ENCODE measurements around the gene ATP1A4.
"Not testable (repeated sequence)": the region's sequence is repeated elsewhere in the genome, so short reads cannot be mapped to it uniquely, and the experiment has no call there.

The ATP1A4 gene

GRCh38 chr1:160108888-160109662 lies 42.3 kb upstream of the ATP1A4 start:
- no peak for DNase-seq (ENCODE audit: low read depth)

GRCh38 chr1:160109686-160110085 lies 41.7 kb upstream of the ATP1A4 start:
- no peak for TF ChIP-seq CTCF (IDR thresholded peaks at IDR 0.05; ENCODE audit: control insufficient read depth, extremely low read depth, insufficient read depth)
- DNase-seq (ENCODE audit: low read depth): no peak
- H3K4me3 ChIP-seq (ENCODE audit: low read depth, low read length): no peak overlapping the region

More at GRCh38 chr1:160108888-160109662, 42.3 kb upstream of the ATP1A4 start:
- no peak overlapping the region for H3K4me3 ChIP-seq (ENCODE audit: low read depth, low read length)
- TF ChIP-seq CTCF (IDR thresholded peaks at IDR 0.05; ENCODE audit: control insufficient read depth, extremely low read depth, insufficient read depth): peak; percentile 45

- not testable (repeated sequence) for H3K4me3 ChIP-seq (ENCODE audit: low read depth, low read length); DNase-seq (ENCODE audit: low read depth)
Observed at GRCh38 chr1:160111462-160111861, 39.9 kb upstream of the ATP1A4 start.

GRCh38 chr1:160112357-160112756 lies 39.0 kb upstream of the ATP1A4 start:
- no peak for DNase-seq (ENCODE audit: low read depth)
- no peak overlapping the region for H3K4me3 ChIP-seq (ENCODE audit: low read depth, low read length)
- no peak for TF ChIP-seq CTCF (IDR thresholded peaks at IDR 0.05; ENCODE audit: control insufficient read depth, extremely low read depth, insufficient read depth)

GRCh38 chr1:160113407-160113806 lies 38.0 kb upstream of the ATP1A4 start:
- DNase-seq (ENCODE audit: low read depth): no peak
- no peak overlapping the region for H3K4me3 ChIP-seq (ENCODE audit: low read depth, low read length)
- TF ChIP-seq CTCF (IDR thresholded peaks at IDR 0.05; ENCODE audit: control insufficient read depth, extremely low read depth, insufficient read depth): no peak

- H3K4me3 ChIP-seq (ENCODE audit: low read depth, low read length): no peak overlapping the region
- no peak for DNase-seq (ENCODE audit: low read depth)
- TF ChIP-seq CTCF (IDR thresholded peaks at IDR 0.05; ENCODE audit: control insufficient read depth, extremely low read depth, insufficient read depth): no peak
Observed at GRCh38 chr1:160114085-160114484, 37.3 kb upstream of the ATP1A4 start.

GRCh38 chr1:160115545-160116282 lies 35.7 kb upstream of the ATP1A4 start, which contains the start of gene ATP1A2:
Gene ATP1A2 (plus strand): TSS chr1:160115759. CDS start chr1:160115862, 103 bp downstream.
- TF ChIP-seq CTCF (IDR thresholded peaks at IDR 0.05; ENCODE audit: control insufficient read depth, extremely low read depth, insufficient read depth): no peak
- H3K4me3 ChIP-seq (ENCODE audit: low read depth, low read length): no peak within 1 kb of the TSS
- DNase-seq (ENCODE audit: low read depth): no peak

Measured in LNCaP clone FGC (cell line).